Measurements from ENCODE around the gene IL16. TPM values are rescaled to one million over a fixed set of nuclear protein-coding genes. Genes with fewer than 3 reads are reported as not detected.

The IL16 gene
- total and polyA plus RNA-seq, 7 experiments from 2014 or later = 125 to 547 (median 319) TPM

DNA sequence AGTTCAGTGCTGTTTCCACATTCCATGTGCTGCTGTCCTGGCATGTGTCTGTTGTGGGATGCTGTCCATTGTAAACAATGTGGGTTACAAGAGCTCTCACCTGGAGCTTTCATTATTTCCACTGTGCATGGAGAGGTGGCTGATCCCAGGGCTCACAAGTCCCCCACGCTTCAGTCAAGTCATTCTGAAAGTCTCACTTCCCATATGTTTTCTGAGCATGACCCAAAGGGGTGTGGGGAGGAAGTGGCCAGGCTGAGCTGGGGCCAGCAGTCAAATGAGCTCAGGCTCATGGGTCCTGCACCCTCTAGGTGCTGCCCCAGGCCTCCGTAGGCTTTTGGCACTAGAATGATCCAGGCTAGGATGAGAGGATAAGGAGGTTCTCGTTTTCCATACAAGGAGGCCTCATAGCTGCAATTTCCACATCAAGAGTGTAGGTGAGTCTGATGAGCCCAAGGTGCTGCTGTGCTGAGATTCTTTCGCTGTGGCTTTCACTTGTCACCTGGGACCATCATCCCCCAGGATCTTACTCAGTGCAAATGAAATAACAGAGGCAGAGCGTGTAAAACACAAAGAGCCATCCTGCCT is 105.2 kb downstream of the IL16 start:
- peak overlapping the region; percentile 79 to 100 (median 96) for H3K27ac Mint-ChIP-seq
- H3K36me3 Mint-ChIP-seq = peaks cover 56 to 94% (median 91%) of the 10 kb centered on the region in 5 donors
- Histone ChIP-seq H3K36me3 (ENCODE audit: control insufficient read depth in 2 of 3, insufficient read depth in 3 of 3, low read length in 3 of 3) (peaks cover 66 to 96% (median 66%) of the 10 kb centered on the region in 3 experiments), H3K4me1 (ENCODE audit: control insufficient read depth in 2 of 2, insufficient read depth in 2 of 2, low read length in 2 of 2) (peaks cover 46 to 59% of the 10 kb centered on the region in 2 donors), H3K27ac (ENCODE audit: low read depth, low read length) (peak overlapping the region; percentile 87), H3K9me3 (ENCODE audit: control insufficient read depth in 2 of 3, low read length in 3 of 3) (no peaks in the 10 kb centered on the region), H3K4me3 (ENCODE audit: low read length) (peak overlapping the region; percentile 74), H3K27me3 (ENCODE audit: control insufficient read depth in 2 of 2, insufficient read depth in 2 of 2, low read length in 2 of 2) (no peaks in the 10 kb centered on the region)
- H3K27me3 Mint-ChIP-seq = no peaks in the 10 kb centered on the region
- intact Hi-C loops (cut with micrococcal nuclease) = loop anchor here in 1 of 2 donors (1.0 kb wide), 1 partner anchor 27 kb away; no protein-coding TSS in a partner anchor
- DNase-seq (peak in 1 of 9 donors; percentile 60), ATAC-seq (peak; percentile 61)
- H3K4me3 Mint-ChIP-seq = peak overlapping the region; percentile 80 to 100 (median 98)
- ChIA-PET CTCF (interaction anchor here (0.8 to 16.1 kb wide), 8 partner anchors 11 to 193 kb away, joined by 3 to 128 read pairs (median 4); no protein-coding TSS in a partner anchor), POLR2A (interaction anchor here (0.6 to 23.2 kb wide), 7 partner anchors 3 to 1115 kb away, joined by 3 to 642 read pairs (median 480); partner anchors contain the start of gene STARD5)
- peaks cover 0 to 2% (median 0%) of the 10 kb centered on the region in 11 donors for H3K9me3 Mint-ChIP-seq
- H3K4me1 Mint-ChIP-seq = peaks cover 50 to 66% (median 64%) of the 10 kb centered on the region in 7 donors

DNA sequence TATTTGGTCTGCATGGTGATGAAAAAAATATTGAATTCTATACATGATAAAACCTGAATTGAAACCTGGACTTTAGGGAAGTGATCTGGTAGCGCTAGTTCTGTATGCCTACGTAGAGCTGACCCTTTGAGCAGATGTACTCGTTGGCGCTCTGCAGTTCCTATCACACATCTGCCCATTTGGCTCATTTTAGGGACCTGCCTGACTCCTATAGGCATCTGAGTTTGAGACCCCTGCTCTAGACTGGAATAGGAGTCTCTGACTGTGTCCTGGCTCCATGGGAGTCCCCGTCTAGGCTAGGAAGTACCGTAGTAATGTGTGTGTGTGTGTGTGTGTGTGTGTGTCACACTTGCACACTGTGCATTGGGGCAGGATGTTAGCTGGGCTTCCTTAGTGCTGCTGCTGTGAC is 106.0 kb downstream of the IL16 start:
- no peaks in the 10 kb centered on the region for H3K9me3 Mint-ChIP-seq
- H3K27ac Mint-ChIP-seq = peak overlapping the region; percentile 78 to 100 (median 96)
- ATAC-seq = peak; percentile 44
- peak overlapping the region; percentile 74 for H3K4me3 ChIP-seq (ENCODE audit: low read length)
- peaks cover 74 to 96% (median 74%) of the 10 kb centered on the region in 3 experiments for H3K36me3 ChIP-seq (ENCODE audit: control insufficient read depth in 2 of 3, insufficient read depth in 3 of 3, low read length in 3 of 3)
- intact Hi-C loops (cut with micrococcal nuclease) = loop anchor here in 1 of 2 donors (1.0 kb wide), 1 partner anchor 27 kb away; no protein-coding TSS in a partner anchor
- H3K9me3 ChIP-seq (ENCODE audit: control insufficient read depth in 2 of 3, low read length in 3 of 3) = no peaks in the 10 kb centered on the region
- no peaks in the 10 kb centered on the region for H3K27me3 Mint-ChIP-seq
- H3K36me3 Mint-ChIP-seq = peaks cover 50 to 93% (median 92%) of the 10 kb centered on the region in 5 donors
- H3K27me3 ChIP-seq (ENCODE audit: control insufficient read depth in 2 of 2, insufficient read depth in 2 of 2, low read length in 2 of 2) = no peaks in the 10 kb centered on the region
- peak overlapping the region; percentile 80 to 100 (median 98) for H3K4me3 Mint-ChIP-seq
- peak overlapping the region; percentile 87 for H3K27ac ChIP-seq (ENCODE audit: low read depth, low read length)
- peaks cover 46 to 59% of the 10 kb centered on the region in 2 donors for H3K4me1 ChIP-seq (ENCODE audit: control insufficient read depth in 2 of 2, insufficient read depth in 2 of 2, low read length in 2 of 2)
- peaks cover 49 to 74% (median 72%) of the 10 kb centered on the region in 7 donors for H3K4me1 Mint-ChIP-seq
- ChIA-PET POLR2A (interaction anchor here (0.6 to 23.2 kb wide), 7 partner anchors 2 to 1114 kb away, joined by 3 to 642 read pairs (median 480); partner anchors contain the start of gene STARD5), CTCF (interaction anchor here (0.7 to 16.1 kb wide), 7 partner anchors 12 to 98 kb away, joined by 3 to 128 read pairs (median 4); no protein-coding TSS in a partner anchor)
- peak in 2 of 9 donors; percentile 35 to 47 for DNase-seq

DNA sequence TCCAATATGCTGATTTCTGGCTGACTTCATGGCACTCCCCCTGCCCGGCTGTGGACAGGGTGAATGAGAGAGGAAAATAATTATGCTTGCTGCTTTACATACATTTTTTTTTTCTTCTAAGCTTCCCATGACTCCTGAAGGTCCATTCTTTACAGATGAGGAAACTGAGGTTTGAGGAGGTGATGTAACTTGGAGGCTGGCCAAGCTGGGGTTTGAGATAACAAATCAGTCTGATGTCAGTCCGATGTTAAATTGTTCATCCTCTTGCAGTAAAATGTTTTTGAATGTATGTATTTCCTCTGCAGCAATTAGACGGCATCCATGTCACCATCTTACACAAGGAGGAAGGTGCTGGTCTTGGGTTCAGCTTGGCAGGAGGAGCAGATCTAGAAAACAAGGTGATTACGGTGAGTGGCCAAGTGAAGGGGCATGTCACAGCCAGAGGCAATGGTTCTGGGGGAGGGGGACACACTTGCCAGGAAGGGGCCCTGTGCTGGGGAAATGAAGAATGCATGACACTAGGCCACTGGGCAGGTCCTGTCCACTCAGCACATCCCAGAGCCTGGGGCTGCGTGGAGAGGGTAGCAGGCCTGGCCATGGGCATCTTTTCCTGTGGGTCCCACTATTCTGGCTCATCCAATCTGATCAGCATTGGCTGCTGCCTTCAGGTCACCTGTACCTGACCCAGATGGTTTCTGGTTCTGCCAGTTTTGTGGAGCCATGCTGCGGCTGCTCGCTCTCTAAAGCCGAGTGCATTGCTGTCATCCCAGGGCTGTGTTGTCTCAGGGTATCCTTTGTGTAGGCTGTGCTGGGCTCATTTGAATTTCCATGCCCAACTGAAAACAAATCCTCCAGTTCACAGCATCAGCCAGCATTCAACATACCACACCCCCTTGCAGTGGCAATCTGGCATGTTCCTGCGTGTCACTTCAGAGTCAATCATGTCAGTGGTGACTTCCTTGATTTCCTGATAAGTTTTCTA is 106.9 kb downstream of the IL16 start:
- Histone ChIP-seq H3K4me1 (ENCODE audit: control insufficient read depth in 2 of 2, insufficient read depth in 2 of 2, low read length in 2 of 2) (peaks cover 46 to 59% of the 10 kb centered on the region in 2 donors), H3K4me3 (ENCODE audit: low read length) (peak overlapping the region; percentile 74), H3K27ac (ENCODE audit: low read depth, low read length) (peak overlapping the region; percentile 87), H3K27me3 (ENCODE audit: control insufficient read depth in 2 of 2, insufficient read depth in 2 of 2, low read length in 2 of 2) (no peaks in the 10 kb centered on the region), H3K9me3 (ENCODE audit: control insufficient read depth in 2 of 3, low read length in 3 of 3) (no peaks in the 10 kb centered on the region), H3K36me3 (ENCODE audit: control insufficient read depth in 2 of 3, insufficient read depth in 3 of 3, low read length in 3 of 3) (peaks cover 75 to 98% (median 82%) of the 10 kb centered on the region in 3 experiments)
- Mint-ChIP-seq H3K36me3 (peaks cover 44 to 92% (median 88%) of the 10 kb centered on the region in 5 donors), H3K27ac (peak overlapping the region; percentile 80 to 100 (median 96)), H3K9me3 (no peaks in the 10 kb centered on the region), H3K27me3 (no peaks in the 10 kb centered on the region), H3K4me3 (peak overlapping the region; percentile 80 to 100 (median 98)), H3K4me1 (peaks cover 49 to 81% (median 73%) of the 10 kb centered on the region in 7 donors)
- DNase-seq (peak in 7 of 9 donors; percentile 56 to 75 (median 67)), ATAC-seq (peak; percentile 76)
- ChIA-PET POLR2A (interaction anchor here (1.5 to 23.2 kb wide), 7 partner anchors 2 to 37 kb away, joined by 4 to 642 read pairs (median 480); partner anchors contain the start of gene STARD5), CTCF (interaction anchor here (0.7 to 16.1 kb wide), 4 partner anchors 17 to 97 kb away, joined by 3 to 128 read pairs (median 4); no protein-coding TSS in a partner anchor)
- intact Hi-C loops (cut with micrococcal nuclease) = loop anchor here (1.0 kb wide), 3 partner anchors 7 to 28 kb away; no protein-coding TSS in a partner anchor

DNA sequence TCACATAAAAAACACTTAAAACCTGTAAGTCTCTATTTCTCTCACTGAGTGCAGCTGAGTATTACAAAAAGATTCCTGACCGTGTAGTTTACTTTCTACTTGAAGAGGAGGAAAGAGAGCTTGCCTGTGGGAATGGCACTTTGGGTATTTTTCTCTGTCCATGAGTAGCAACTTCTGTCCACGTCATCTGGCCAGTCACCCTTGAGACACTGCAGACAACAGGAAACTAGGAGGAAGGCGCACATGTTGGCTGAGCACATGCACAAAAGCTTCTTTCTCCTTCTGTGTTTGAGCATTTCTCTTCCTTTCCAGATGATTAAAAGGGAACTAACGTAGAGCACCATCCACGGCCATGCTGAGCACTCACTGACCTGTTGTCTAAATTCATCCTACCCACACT is 107.5 kb downstream of the IL16 start:
- peaks cover 46 to 59% of the 10 kb centered on the region in 2 donors for H3K4me1 ChIP-seq (ENCODE audit: control insufficient read depth in 2 of 2, insufficient read depth in 2 of 2, low read length in 2 of 2)
- ChIA-PET POLR2A (interaction anchor here (1.5 to 23.2 kb wide), 6 partner anchors 8 to 38 kb away, joined by 4 to 642 read pairs (median 344); partner anchors contain the start of gene STARD5), CTCF (interaction anchor here (16.1 kb wide), 1 partner anchor 30 kb away, joined by 128 read pairs; no protein-coding TSS in a partner anchor)
- H3K27ac ChIP-seq (ENCODE audit: low read depth, low read length) = peak overlapping the region; percentile 87
- Mint-ChIP-seq H3K27me3 (no peaks in the 10 kb centered on the region), H3K4me3 (peak overlapping the region; percentile 80 to 100 (median 98)), H3K36me3 (peaks cover 46 to 92% (median 86%) of the 10 kb centered on the region in 5 donors), H3K27ac (peak overlapping the region; percentile 80 to 99 (median 96)), H3K4me1 (peaks cover 48 to 88% (median 78%) of the 10 kb centered on the region in 7 donors), H3K9me3 (no peaks in the 10 kb centered on the region)
- DNase-seq (no peak), ATAC-seq (peak; percentile 44)
- H3K36me3 ChIP-seq (ENCODE audit: control insufficient read depth in 2 of 3, insufficient read depth in 3 of 3, low read length in 3 of 3) = peaks cover 76 to 99% (median 82%) of the 10 kb centered on the region in 3 experiments
- H3K27me3 ChIP-seq (ENCODE audit: control insufficient read depth in 2 of 2, insufficient read depth in 2 of 2, low read length in 2 of 2) = no peaks in the 10 kb centered on the region
- H3K4me3 ChIP-seq (ENCODE audit: low read length) = peak overlapping the region; percentile 74
- intact Hi-C loops (cut with micrococcal nuclease) = loop anchor here (1.0 kb wide), 3 partner anchors 8 to 29 kb away; no protein-coding TSS in a partner anchor
- H3K9me3 ChIP-seq (ENCODE audit: control insufficient read depth in 2 of 3, low read length in 3 of 3) = no peaks in the 10 kb centered on the region

DNA sequence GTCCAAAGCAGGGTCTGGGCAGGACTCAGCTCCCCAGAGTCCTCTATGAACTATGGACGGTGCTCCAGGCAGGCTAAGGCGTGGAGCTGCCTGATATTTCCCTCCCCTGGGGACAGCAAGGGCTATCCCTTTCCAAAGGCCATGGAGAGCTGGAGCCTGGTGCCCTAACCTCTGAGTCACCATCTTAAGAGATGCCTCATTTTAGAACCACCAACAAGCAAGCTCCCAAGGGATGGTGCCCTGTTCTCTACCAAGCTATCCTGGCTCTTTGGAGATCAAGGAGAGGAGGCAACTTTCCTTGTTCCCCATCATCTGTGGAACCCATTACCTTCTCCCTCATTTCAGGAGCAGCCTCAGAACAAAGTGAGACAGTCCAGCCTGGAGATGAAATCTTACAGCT is 111.6 kb downstream of the IL16 start:
- peak overlapping the region in 1 of 10 donors; percentile 34 for H3K4me3 Mint-ChIP-seq
- no peak overlapping the region for H3K4me3 ChIP-seq (ENCODE audit: low read length)
- peak overlapping the region in 8 of 9 donors; percentile 18 to 99 (median 95) for H3K27ac Mint-ChIP-seq
- POLR2A ChIA-PET = interaction anchor here (1.1 to 23.2 kb wide), 7 partner anchors 8 to 91 kb away, joined by 3 to 642 read pairs (median 149); partner anchors contain the start of gene STARD5
- no peaks in the 10 kb centered on the region for H3K27me3 ChIP-seq (ENCODE audit: control insufficient read depth in 2 of 2, insufficient read depth in 2 of 2, low read length in 2 of 2)
- H3K27ac ChIP-seq (ENCODE audit: low read depth, low read length) = peak overlapping the region; percentile 87
- no peaks in the 10 kb centered on the region for H3K27me3 Mint-ChIP-seq
- CTCF ChIA-PET = interaction anchor here (0.9 to 16.1 kb wide), 5 partner anchors 11 to 42 kb away, joined by 3 to 128 read pairs (median 7); no protein-coding TSS in a partner anchor
- peaks cover 43 to 99% (median 85%) of the 10 kb centered on the region in 7 donors for H3K4me1 Mint-ChIP-seq
- no peaks in the 10 kb centered on the region for H3K9me3 ChIP-seq (ENCODE audit: control insufficient read depth in 2 of 3, low read length in 3 of 3)
- peaks cover 53 to 84% (median 57%) of the 10 kb centered on the region in 3 experiments for H3K36me3 ChIP-seq (ENCODE audit: control insufficient read depth in 2 of 3, insufficient read depth in 3 of 3, low read length in 3 of 3)
- peaks cover 37 to 92% (median 74%) of the 10 kb centered on the region in 5 donors for H3K36me3 Mint-ChIP-seq
- ATAC-seq (no peak), DNase-seq (no peak)
- no peaks in the 10 kb centered on the region for H3K9me3 Mint-ChIP-seq
- intact Hi-C loops (cut with micrococcal nuclease) = no loop called here
- H3K4me1 ChIP-seq (ENCODE audit: control insufficient read depth in 2 of 2, insufficient read depth in 2 of 2, low read length in 2 of 2) = peaks cover 33 to 72% of the 10 kb centered on the region in 2 donors
